ENCODE results near the gene CHMP5. TPM values are rescaled to one million over a fixed set of nuclear protein-coding genes. Genes with fewer than 3 reads are reported as not detected.

Gene CHMP5
- total RNA-seq, 1 experiment from 2014 or later: 47.6 TPM

DNA sequence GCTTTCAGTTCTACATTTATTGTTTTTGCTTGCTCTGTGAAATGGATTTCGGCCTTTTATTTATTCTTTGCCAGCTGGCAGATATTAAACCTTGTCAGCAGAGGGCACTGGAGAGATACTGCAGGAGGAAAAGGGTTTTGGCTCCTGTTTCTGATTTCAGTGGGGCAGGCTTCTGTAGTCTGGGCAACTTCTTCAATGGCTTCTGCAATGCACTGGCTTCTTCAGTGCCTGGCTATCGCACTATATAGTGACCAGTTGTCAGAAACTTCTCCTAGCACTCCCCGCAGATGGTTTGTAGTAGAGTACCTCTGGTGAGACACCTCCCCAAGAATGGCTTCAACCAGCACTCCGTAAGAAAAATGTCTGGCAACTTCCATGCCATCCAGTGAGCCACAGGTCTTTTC is 22.2 kb downstream of the CHMP5 start:
- Histone ChIP-seq H3K14ac (ENCODE audit: insufficient read depth, low read length) (no peak overlapping the region), H2BK5ac (ENCODE audit: insufficient read length, low read length) (no peak overlapping the region), H3K4ac (ENCODE audit: low read depth, low read length) (no peak overlapping the region), H3K4me2 (ENCODE audit: insufficient read depth, insufficient read length, low read length) (no peak overlapping the region), H2BK15ac (ENCODE audit: low read depth, low read length) (no peak overlapping the region), H4K5ac (ENCODE audit: insufficient read length, low read depth, low read length) (no peak overlapping the region), H3K79me2 (ENCODE audit: insufficient read depth, low read length) (peaks cover 10% of the 10 kb centered on the region; the same call in 1 of the 2 replicates), H2AK5ac (ENCODE audit: insufficient read length, low read length) (no peak overlapping the region), H2BK12ac (ENCODE audit: insufficient read length, low read depth, low read length) (no peak overlapping the region), H3K9me3 (ENCODE audit: control insufficient read depth, low read depth, low read length) (no peaks in the 10 kb centered on the region), H2BK20ac (ENCODE audit: low read depth, low read length, poor library complexity, severe bottlenecking) (no peak overlapping the region), H3K4me1 (ENCODE audit: insufficient read depth, low read length) (0 out of 2 replicates have a peak, but pooled peaks cover 2% of the 10 kb centered on the region), H3K27me3 (ENCODE audit: insufficient read depth, low read length) (no peaks in the 10 kb centered on the region), H3K27ac (ENCODE audit: insufficient read length, low read depth, low read length) (no peak overlapping the region), H2AFZ (ENCODE audit: low read length) (no peak overlapping the region), H3K56ac (ENCODE audit: insufficient read length, low read depth, low read length) (no peak overlapping the region), H4K91ac (ENCODE audit: insufficient read length, low read depth, low read length) (no peak overlapping the region), H3K23me2 (ENCODE audit: insufficient read length, low read depth, low read length, poor library complexity, severe bottlenecking) (no peaks in the 10 kb centered on the region), H2BK120ac (ENCODE audit: low read depth, low read length, poor library complexity, severe bottlenecking) (no peak overlapping the region), H3K79me1 (ENCODE audit: insufficient read depth, low read depth, low read length, poor library complexity, severe bottlenecking) (peaks cover 2% of the 10 kb centered on the region), H3K18ac (ENCODE audit: insufficient read length, low read depth, low read length) (no peak overlapping the region), H3T11ph (ENCODE audit: low read length) (no peak overlapping the region), H4K8ac (replicated peaks; ENCODE audit: insufficient read length, low read depth, low read length) (no peak overlapping the region), H4K20me1 (ENCODE audit: control insufficient read depth, insufficient read depth, insufficient read length) (no peaks in the 10 kb centered on the region), H3K23ac (ENCODE audit: insufficient read length, low read depth, low read length) (no peak overlapping the region), H3K9ac (ENCODE audit: extremely low read depth, insufficient read length, low read length) (no peak overlapping the region)
- Mint-ChIP-seq H3K4me3 (no peak overlapping the region), H3K4me1 (peaks cover 11% of the 10 kb centered on the region in 2 experiments), H3K9me3 (peaks cover 0 to 2% of the 10 kb centered on the region in 2 experiments; a peak in 2 of 5 replicates), H3K36me3 (ENCODE audit: insufficient read depth in 1 of 3, low read depth in 3 of 3) (peaks cover under 1 to 9% (median 6%) of the 10 kb centered on the region in 3 experiments; a peak in 5 of 7 replicates), H3K27ac (peak overlapping the region in 1 of 3 experiments; percentile 70; a peak in 2 of 7 replicates), H3K27me3 (ENCODE audit: low read depth) (no peaks in the 10 kb centered on the region)
- peak; percentile 45 for DNase-seq
- TF ChIP-seq, protein P1, sequence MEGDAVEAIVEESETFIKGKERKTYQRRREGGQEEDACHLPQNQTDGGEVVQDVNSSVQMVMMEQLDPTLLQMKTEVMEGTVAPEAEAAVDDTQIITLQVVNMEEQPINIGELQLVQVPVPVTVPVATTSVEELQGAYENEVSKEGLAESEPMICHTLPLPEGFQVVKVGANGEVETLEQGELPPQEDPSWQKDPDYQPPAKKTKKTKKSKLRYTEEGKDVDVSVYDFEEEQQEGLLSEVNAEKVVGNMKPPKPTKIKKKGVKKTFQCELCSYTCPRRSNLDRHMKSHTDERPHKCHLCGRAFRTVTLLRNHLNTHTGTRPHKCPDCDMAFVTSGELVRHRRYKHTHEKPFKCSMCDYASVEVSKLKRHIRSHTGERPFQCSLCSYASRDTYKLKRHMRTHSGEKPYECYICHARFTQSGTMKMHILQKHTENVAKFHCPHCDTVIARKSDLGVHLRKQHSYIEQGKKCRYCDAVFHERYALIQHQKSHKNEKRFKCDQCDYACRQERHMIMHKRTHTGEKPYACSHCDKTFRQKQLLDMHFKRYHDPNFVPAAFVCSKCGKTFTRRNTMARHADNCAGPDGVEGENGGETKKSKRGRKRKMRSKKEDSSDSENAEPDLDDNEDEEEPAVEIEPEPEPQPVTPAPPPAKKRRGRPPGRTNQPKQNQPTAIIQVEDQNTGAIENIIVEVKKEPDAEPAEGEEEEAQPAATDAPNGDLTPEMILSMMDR (conservative IDR thresholded peaks at IDR 0.05): peak; percentile 68
- WGBS (ENCODE audit: extremely low coverage, insufficient read length, low lambda C conversion rate): no CpG with 5 or more reads among the region's 4 CpGs

Measured in H9 (cell line).